HG02938 (cell line): Measurements from ENCODE around the gene HIF3A.

ENCODE experiments used
- ATAC-seq: cut with Tn5 transposase; IDR thresholded peaks from one replicate; pipeline ENCODE4 v1.9.1; 2021; ENCODE audit warnings: mild to moderate bottlenecking, moderate library complexity; ENCODE audit not compliant: unreplicated experiment

Gene HIF3A

DNA sequence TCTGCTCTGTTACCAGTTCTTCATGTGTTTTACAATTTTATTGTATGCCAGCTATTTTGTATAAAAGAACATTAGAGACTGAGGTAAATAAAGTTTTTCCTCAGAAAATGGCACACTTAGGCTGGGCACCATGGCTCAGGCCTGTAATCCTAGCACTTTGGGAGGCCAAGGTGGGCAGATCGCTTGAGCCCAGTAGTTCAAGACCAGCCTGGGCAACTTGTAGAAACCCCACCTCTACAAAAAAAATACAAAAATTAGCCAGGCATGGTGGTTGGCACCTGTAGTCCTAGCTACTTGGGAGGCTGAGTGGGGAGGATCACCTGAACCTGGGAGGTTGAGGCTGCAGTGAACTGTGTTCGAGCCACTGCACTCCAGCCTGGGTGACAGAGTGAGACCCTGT, 84.5 kb downstream of the HIF3A start:
- no peak for ATAC-seq

DNA sequence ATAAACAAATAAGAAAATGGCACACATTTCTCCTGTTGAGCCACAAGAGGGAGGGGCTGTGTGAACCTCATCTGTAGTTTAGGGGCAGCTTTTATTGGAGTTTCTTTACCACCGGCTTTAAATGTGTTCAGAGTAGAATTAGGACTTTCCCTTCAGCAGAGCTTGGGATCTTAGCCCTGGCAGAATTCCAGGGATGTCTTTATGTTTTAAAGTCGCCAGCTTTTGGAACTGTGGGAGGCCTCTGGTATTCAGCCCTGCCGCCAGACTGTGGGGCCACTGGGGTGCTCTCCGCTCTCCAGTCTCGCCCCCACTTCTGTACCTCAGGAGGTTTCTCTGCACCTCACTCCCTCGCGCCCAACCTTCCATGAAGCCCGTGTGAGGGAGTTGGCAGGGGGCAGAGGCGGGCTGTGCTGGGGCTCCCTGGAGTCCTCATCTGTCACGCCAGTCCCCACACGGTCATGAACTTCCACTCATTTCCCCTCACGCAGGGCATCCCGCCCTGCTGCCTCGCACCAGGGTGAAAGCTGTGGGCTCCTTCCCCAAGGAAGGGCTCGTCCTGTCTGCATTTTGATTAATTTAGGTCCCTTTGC, 85.0 kb downstream of the HIF3A start:
- ATAC-seq = no peak

DNA sequence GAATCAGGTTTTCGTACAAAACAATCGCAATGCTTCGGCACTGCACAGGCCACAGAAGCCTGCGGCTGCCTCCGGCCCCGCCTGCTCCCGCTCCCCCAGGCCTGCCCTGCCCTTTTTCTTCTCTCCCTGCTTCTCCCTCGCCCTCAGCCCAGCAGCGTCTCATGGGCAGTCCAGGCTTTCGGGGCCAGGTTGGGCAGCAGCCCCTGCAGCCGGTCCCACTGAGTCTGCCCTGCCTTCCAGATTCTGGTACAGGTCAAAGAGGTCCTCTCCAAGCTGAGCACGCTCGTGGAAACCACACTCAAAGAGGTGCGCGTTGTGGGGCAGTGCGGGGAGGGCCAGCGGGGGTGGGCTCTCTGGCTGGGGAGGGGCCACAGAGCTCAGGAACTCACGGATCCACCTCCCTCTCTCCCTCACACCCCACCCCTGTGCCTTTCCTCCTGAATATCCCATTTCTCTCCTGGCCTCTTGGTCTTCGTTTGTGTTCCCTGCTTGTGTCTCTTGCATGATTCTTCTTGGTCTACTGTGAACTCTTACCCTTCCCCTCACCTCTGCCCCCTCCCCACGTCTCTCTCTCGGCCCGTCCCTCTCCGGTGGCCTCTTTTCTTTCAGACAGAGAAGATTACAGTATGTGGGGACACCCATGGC, 86.5 kb downstream of the HIF3A start:
- ATAC-seq = no peak

DNA sequence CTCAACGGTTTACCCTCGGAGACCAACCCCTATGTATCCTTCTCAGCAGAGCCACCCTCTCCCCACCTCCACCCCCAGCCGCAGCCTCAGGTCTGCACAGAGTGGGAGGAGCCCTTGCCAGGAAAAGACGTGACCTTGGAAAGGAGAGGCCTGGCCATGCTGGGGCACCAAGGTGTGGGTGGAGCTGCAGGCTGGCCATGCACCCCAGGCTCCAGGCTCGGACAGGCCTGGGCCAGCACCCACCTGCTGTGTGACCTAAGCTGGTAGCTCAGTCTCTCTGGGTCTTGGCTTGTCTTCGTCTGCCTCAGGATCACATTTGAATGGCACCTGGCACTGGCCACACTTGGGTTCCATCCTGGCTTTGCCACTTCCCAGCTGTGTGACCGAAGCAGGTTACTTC, 87.0 kb downstream of the HIF3A start:
- no peak for ATAC-seq

DNA sequence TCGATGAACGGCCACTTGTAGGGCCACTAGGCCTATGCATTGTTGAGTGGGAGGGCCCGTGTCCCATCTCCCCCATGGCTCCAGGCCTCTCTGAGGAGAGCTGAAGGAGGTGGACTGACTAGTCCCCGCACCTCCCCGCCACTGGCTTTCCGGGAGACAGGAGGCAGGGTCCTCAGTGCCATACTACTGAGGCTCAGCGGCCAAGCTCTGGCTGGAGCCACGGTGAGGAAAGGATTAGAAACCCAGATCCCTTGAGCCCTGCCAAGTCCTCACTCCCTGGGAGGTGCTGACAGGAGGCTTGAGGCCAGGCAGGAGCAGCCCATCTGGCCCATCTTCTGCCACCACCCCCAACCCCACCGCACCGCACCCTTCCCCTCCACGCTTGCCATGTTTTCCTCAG, 87.6 kb downstream of the HIF3A start:
- no peak for ATAC-seq

DNA sequence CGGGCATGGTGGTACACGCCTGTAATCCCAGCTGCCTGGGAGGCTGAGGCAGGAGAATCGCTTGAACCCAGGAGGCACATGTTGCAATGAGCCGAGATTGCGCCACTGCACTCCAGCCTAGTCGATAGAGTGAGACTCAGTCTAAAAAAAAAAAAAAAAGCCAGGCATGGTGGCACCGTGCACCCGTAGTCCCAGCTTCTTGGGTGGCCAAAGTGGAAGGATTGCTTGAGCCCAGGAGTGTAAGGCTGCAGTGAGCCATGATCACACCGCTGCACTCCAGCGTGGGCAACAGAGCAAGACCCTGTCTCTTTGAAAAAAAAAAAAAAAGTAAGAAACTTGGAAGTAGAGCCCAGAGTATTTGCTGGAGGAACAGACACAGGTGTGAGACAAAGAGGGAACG, 88.8 kb downstream of the HIF3A start:
- ATAC-seq = no peak

DNA sequence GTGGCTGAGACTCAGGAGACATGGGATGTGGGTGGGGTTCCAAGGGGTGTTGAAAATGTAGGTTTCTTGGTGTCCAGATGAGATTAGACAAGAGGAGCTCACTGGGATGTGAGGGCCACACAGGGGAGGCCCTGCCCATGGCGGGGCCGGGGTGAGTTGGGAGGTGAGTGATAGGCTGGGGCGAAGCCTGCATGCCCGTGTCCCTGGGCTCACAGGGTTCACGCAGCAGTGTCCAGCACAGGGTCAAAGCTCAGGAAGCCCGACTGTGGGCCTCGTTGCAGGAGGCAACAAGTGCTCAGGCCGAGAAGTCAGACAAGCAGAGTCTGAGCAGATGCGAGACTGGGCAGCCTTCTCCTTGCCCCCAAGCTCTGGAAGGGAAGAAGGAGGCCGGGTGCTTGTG, 89.3 kb downstream of the HIF3A start:
- no peak for ATAC-seq

DNA sequence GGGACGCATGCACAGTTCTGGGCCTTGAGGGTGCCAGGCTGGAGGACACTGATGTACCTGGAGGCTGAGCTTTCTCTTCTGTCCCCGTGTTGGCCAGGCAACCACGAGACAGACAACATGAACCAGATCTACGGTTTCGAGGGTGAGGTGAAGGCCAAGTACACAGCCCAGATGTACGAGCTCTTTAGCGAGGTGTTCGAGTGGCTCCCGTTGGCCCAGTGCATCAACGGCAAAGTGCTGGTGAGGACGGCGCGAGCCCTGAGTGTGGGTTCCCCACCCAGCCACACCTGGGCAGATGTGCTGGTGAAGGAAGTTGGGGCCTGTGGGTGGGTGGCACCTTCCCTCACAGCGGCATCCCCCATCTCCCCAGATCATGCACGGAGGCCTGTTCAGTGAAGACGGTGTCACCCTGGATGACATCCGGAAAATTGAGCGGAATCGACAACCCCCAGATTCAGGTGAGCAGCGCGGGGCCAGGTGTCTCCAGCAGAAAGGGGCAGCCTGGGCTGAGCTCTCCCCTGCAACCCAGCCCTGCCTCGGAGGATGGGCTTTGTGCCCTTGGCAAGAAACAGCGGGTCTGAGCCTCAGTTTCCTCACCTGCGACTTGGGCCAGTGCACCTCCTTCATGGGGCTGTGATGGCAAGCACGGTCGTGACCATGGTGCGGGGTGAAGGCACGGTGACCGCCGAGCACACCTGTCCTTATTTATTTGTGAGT, 90.3 kb downstream of the HIF3A start:
- no peak for ATAC-seq

DNA sequence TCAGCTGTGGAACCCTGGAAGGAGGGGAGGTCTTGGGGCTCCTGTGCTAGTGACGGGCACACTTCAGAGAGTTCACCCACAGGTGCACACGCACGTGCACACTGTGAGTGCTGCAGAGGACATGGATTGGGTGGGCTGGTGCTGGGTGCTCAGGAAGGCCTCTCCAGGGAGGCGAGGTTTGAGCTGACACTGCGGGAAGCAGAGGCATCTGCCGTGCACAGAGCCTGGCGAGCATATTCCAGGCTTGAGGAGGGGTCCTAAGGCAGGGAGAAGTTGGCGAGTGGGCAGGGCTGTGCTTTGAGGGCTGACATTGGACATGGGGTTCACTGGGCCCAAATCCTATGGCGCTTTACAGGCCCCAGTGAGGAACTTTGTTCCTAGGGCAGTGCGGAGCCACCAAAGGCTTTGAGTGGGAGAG, 90.9 kb downstream of the HIF3A start:
- no peak for ATAC-seq

DNA sequence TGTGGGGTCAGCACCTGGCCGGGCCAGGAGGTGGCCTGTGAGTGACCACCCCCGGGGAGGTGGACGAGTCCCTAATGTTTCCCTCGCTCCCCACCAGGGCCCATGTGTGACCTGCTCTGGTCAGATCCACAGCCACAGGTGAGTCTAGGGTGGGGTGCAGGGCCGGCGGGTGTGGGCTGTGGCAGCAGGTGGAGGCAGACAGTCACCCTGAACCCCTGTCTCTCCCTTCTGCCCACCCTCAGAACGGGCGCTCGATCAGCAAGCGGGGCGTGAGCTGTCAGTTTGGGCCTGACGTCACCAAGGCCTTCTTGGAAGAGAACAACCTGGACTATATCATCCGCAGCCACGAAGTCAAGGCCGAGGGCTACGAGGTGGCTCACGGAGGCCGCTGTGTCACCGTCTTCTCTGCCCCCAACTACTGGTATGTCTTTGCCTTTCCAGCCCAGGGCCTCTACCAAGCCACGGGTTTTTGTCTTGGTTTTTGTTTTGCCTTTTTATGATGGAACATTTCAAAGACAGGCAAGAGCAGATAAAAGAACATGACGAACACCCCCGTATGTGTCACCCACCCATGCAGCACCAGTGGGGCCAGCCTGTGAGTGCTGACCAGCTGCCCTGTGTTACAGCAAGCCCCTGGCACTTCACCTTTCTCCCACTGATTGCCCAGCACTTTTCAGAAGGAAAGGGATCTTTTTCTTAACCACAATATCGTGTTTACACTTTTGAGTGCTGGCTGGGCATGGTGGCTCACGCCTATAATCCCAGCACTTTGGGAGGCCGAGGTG, 91.7 kb downstream of the HIF3A start:
- no peak for ATAC-seq

DNA sequence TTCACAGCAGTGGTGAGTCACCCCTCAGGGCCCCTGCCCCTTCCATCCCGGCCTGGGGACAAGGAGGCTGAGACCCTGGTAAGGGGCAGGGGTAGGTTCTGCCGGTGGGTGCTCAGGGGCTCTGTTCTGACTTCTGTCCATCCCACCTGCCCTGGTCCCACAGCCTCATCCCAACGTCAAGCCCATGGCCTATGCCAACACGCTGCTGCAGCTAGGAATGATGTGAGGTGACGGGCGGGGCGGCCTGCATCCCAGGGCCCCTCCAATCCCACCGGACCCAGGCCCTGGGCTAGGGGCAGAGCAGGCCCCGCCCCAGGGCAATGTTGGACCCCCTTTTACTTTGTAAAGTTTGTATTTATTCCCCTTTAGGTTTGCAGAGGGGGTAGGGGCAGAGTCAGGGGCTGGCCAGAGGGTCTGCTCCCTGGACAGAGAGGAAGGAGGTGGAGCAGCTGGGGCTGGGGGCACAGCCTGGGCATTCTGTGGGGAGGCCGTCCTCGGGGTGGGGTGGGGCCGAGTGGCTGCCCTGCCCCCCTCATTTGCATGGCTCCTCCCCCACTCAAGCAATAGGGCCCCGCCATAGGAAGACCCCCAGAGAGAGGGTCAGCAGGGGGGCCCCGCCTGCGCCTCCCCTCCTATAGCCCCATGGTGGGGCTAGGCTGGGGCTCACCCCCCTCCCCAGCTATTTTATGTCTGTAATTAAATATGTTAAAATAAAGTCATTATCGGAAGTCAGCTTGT, 93.4 kb downstream of the HIF3A start:
- ATAC-seq = no peak

DNA sequence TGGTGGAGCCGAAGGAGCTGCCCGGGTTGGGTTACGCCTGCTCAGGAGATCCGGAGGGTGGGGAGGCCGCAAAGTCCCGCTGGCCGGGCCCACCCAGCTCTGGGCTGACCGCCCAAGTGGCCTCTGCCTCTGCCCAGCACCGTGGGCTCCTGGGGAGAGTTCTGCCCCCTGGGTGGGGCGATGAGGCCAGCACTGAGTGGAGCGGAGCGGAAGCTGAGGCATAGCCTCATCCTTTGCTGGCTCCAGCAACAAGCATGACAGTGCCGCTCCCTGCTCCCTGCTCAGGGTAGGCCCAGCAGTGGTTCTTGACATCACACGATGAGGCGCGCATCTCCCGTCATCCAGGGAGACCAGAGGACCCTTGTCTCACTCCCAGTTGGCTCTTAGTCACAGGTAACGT, 94.0 kb downstream of the HIF3A start:
- no peak for ATAC-seq

DNA sequence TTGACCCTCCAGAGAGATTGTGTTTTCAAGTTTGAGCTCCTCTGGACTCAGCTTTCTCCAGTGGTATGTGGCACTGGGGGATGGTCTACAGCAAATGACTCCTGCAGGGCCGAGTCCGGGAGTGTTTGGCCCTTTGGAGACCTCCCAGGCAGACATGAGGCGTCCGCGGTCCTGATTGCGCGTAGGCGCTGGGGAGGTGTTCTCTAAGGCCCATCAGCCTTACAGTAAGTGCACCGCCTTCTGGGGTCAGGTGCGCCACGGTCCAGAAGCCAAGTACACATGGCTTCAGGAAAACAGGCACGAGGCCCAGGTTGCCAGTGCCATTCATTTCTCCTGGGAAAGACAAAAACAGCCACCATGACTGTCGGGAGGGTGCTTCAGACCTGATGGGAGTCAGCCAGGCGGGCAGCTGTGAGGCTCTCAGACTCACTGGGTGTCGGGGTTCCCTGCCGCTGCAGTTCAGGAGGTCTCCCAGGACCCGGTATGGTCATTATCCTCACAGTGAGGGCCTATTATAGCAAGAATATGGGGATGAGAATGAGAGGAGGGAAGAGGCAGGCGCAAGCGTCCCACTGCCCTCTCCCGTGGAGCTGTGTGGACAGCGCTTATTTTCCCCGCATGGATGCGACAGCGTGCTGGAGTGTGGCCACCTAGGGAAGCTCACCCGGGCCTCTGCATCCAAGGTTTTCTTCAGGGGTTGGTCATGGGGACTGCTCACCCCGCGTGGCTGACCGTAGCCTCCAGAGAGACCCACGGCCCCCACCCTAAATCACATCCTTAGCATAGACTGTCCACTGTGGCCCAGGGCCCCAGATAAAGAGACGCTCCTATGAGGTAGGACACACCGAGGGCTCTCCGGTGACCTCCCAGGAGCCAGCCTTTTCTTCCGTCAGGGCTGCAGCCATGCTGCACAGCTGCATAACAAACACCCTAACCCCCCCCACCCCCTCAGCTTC, 94.7 kb downstream of the HIF3A start:
- no peak for ATAC-seq

DNA sequence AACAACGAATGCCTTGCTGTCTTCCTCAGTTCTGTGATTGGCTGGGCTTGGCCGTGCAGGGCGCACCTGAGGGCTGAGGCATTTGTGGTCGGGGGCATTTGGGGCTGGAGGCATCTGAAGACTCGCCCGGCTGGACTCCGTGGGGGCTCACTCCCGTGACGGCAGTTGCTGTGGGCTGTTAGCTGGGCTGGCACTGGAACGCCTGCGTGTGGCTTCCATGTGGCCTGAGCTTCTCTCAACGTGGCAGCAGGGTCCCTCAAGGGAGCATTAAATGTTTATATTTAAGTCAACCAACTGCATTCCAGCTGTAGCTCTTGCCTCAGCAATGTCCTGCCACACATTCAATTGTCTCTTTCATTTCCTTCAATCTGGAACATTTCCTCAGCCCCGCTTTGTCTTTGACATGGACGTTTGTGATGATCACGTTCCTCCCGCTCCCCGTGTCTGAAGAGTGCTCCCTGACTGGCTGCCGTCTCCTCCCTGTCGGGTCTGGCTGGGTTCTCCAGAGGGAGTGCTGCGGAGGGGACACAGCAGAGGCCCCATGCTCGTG, 95.5 kb downstream of the HIF3A start:
- no peak for ATAC-seq

DNA sequence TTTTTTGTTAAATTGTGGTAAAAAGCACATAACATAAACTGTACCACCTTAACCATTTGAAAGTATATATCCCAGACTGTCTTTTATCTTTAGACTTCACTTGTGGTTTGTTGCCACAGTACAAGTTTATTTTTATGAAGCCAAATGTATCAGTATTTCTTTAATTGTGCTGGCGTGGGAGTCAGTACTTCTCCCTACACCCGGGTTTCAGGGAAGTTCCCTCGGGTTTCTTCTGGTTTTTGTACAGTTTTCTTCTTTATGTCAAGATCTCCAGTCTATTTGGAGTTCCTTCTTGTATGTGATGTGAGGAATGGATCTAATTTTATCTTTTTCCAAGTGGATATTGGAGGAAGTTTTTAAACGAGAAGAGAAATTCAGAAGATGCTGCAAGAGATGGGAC, 96.0 kb downstream of the HIF3A start:
- ATAC-seq = no peak
